Aorta (tissue), 5 donors: Measurements from ENCODE around the gene RNU7-1. TPM values are rescaled to one million over a fixed set of nuclear protein-coding genes. Genes with fewer than 3 reads are reported as not detected.

Experiments used
- ATAC-seq: fragments of 200-7000 bp; cut with Tn5 transposase; one replicate; pipeline ENCODE4 v1.9.1; 2022; ENCODE audit warnings: moderate library complexity; ENCODE audit not compliant: low FRiP score
- DNase-seq, 2 donors: peaks; one replicate each; pipeline ENCODE4 v3.0.0-alpha.2; 2020
- H3K27ac ChIP-seq, 2 donors: one replicate each; pipeline ENCODE4 v1.5.1; 2013; ENCODE audit warnings: low read length in 2 of 2, mild to moderate bottlenecking in 2 of 2, moderate library complexity in 2 of 2, control low read depth in 1 of 2, inconsistent platforms in 1 of 2, low read depth in 1 of 2
- H3K27me3 ChIP-seq, 2 donors: one replicate each; pipeline ENCODE4 v1.6.1; 2013; ENCODE audit warnings: control low read depth in 1 of 2, low read length in 1 of 2, mild to moderate bottlenecking in 1 of 2, moderate library complexity in 1 of 2; ENCODE audit not compliant: insufficient read depth in 2 of 2, control insufficient read depth in 1 of 2
- H3K36me3 ChIP-seq, 2 donors: one replicate each; pipeline ENCODE4 v1.6.1; 2013; ENCODE audit warnings: control low read depth in 1 of 2, low read length in 1 of 2, mild to moderate bottlenecking in 1 of 2; ENCODE audit not compliant: insufficient read depth in 2 of 2, control insufficient read depth in 1 of 2
- H3K4me1 ChIP-seq, 2 donors: one replicate each; pipeline ENCODE4 v1.6.1; 2013; ENCODE audit warnings: low read length in 2 of 2, control low read depth in 1 of 2, mild to moderate bottlenecking in 1 of 2, moderate library complexity in 1 of 2; ENCODE audit not compliant: insufficient read depth in 2 of 2, control insufficient read depth in 1 of 2
- H3K4me3 ChIP-seq, 2 donors: one replicate each; pipeline ENCODE4 v1.5.1; 2013; ENCODE audit warnings: low read length in 2 of 2, control low read depth in 1 of 2, mild to moderate bottlenecking in 1 of 2
- H3K9me3 ChIP-seq: one replicate; pipeline ENCODE4 v1.6.1; 2013; ENCODE audit warnings: mild to moderate bottlenecking, low read length; ENCODE audit not compliant: control insufficient read depth
- WGBS, 2 donors: extraction: QIAGEN DNeasy Blood & Tissue Kit; methylation state at CpG; one replicate each; pipeline ENCODE4 v1.1.7; 2013; 5-methylcytosine and 5-hydroxymethylcytosine counted together
- intact Hi-C, 2 donors: fragments of 100-400 bp; cut with DNase I; formaldehyde crosslinking; loops; one replicate each; pipeline versions ENCODE4 v1.14.2 to v1.15.0; 2022
- polyA plus RNA-seq, 2 donors: library from polyadenylated mRNA; stranded (reverse); fragments of 200-250 nt; gene quantifications; one replicate each; pipeline ENCODE4 v1.2.3, GENCODE V29; 2013
- total RNA-seq, 2 donors: library from RNA; stranded (reverse); fragmentation: NEBNext Ultra II Directional; extraction: Animal tissue kit (Norgen Biotek cat#: 25700); gene quantifications; one replicate each; pipeline ENCODE4 v1.2.1, GENCODE V29; 2021
- donor health status: healthy with polysubstance abuse.
- donor health status: Bipolar disorder and iron deficiency.
- donor health status: DM: no; HTN: no; CAD: no.
- donor health status: DM: no; HTN: no; CAD: no.
- donor health status: DM: yes; HTN: yes; CAD: no.

RNU7-1 gene
- total and polyA plus RNA-seq, 4 donors, result not detected

DNA sequence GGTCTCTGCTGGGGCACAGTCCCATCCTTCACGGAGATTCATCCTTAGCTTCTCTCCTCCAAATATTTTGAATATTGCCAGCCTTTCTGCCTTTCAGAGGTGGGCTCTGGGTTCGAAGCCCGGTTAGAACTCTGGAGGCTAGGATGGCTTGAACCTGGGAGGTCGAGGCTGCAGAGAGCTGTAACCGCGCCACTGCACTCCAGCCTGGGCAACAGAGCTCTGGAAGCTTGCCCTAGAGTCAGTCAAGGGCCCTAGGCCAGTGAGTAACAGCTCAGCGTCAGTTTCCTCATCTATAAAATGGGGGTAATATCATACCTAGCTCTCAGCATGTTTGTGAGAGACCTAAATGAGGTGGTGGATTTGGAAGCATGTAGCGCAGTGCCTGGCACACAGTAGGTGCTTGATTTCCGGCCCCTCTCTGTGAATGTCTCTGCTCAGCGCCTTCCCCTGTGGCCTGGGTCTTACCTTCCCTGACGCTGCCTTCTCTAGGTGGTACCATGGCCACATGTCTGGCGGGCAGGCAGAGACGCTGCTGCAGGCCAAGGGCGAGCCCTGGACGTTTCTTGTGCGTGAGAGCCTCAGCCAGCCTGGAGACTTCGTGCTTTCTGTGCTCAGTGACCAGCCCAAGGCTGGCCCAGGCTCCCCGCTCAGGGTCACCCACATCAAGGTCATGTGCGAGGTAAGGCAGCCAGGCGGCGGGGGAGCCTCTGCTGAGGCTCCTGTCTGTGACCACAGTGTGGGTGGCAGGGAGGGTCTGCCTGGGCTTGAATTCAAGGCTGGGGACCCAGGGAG lies 10.9 kb downstream of the RNU7-1 start:
- WGBS, 2 donors, result 88 to 90% methylated on average over 21 of the region's 21 CpGs
- intact Hi-C loops, result no loop called here
- ATAC-seq (no peak), DNase-seq (peak in 1 of 2 donors; percentile 40)
- no peaks in the 10 kb centered on the region for H3K27me3 ChIP-seq
- no peak overlapping the region for H3K4me3 ChIP-seq
- H3K9me3 ChIP-seq, result no peaks in the 10 kb centered on the region
- no peak overlapping the region for H3K27ac ChIP-seq
- no peaks in the 10 kb centered on the region for H3K4me1 ChIP-seq
- no peaks in the 10 kb centered on the region for H3K36me3 ChIP-seq

DNA sequence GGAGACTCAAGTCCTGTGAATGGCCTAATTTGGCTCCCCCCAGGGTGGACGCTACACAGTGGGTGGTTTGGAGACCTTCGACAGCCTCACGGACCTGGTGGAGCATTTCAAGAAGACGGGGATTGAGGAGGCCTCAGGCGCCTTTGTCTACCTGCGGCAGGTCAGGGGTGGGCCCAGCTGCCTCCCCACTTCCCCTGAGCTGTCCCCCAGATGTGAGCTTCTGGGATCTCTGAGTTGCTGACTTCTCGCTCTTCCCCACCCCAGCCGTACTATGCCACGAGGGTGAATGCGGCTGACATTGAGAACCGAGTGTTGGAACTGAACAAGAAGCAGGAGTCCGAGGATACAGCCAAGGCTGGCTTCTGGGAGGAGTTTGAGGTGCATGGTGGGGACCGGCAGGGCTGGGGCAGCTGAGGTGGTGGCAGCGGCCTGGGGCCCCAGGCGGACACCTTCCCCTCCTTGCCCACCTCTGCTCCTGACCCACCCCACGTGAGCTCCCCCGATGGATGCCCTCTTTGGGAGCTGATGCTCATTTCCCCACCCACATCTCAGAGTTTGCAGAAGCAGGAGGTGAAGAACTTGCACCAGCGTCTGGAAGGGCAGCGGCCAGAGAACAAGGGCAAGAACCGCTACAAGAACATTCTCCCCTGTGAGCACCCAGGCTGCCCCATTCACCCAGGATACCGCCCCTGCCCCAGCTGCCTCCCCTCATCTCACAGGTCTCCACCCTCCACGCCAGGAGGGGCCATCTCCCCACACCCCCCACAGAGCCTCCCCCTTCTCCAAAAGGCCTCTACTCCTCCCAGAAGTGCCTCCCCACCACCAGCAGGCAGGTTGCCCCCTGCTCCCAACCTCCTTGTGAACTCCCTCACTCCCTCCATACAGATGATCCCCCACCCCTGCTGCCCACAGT lies 11.7 kb downstream of the RNU7-1 start:
- Histone ChIP-seq H3K36me3 (no peaks in the 10 kb centered on the region), H3K4me1 (no peaks in the 10 kb centered on the region), H3K27me3 (no peaks in the 10 kb centered on the region), H3K9me3 (no peaks in the 10 kb centered on the region), H3K27ac (no peak overlapping the region), H3K4me3 (no peak overlapping the region)
- intact Hi-C loops, result no loop called here
- 84 to 88% methylated on average over 22 of the region's 22 CpGs for WGBS, 2 donors
- no peak for ATAC-seq
- peak; percentile 34 to 64 for DNase-seq

DNA sequence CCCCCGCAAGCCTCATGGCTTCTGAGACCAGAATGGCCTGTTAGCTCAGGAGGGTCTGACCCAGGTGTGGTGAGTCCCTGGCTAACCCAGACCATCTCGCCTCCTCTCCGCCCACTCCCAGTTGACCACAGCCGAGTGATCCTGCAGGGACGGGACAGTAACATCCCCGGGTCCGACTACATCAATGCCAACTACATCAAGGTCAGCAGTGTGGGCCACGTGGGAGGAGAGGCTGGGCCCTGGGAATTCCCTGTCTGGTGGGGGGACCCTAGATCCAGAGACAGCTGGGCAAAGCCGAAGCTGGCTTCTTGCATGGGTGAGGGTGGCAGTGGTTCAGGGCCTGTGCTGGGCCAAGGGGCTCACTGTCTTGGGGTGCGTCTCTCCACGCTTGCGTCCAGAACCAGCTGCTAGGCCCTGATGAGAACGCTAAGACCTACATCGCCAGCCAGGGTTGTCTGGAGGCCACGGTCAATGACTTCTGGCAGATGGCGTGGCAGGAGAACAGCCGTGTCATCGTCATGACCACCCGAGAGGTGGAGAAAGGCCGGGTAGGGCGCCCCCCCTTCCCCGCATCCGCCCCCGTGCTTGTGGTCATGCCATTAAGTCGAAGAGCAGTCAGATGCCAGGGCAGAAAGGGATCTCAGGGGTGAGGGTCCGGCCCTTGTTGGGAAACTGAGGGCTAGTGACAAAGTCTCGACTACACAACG lies 12.6 kb downstream of the RNU7-1 start:
- Histone ChIP-seq H3K27me3 (no peaks in the 10 kb centered on the region), H3K27ac (no peak overlapping the region), H3K9me3 (no peaks in the 10 kb centered on the region), H3K4me1 (no peaks in the 10 kb centered on the region), H3K36me3 (no peaks in the 10 kb centered on the region), H3K4me3 (no peak overlapping the region)
- DNase-seq (peak; percentile 41 to 75), ATAC-seq (no peak)
- intact Hi-C loops, result no loop called here
- whole genome bisulfite sequencing, 2 donors, result 84 to 90% methylated on average over 28 of the region's 28 CpGs

DNA sequence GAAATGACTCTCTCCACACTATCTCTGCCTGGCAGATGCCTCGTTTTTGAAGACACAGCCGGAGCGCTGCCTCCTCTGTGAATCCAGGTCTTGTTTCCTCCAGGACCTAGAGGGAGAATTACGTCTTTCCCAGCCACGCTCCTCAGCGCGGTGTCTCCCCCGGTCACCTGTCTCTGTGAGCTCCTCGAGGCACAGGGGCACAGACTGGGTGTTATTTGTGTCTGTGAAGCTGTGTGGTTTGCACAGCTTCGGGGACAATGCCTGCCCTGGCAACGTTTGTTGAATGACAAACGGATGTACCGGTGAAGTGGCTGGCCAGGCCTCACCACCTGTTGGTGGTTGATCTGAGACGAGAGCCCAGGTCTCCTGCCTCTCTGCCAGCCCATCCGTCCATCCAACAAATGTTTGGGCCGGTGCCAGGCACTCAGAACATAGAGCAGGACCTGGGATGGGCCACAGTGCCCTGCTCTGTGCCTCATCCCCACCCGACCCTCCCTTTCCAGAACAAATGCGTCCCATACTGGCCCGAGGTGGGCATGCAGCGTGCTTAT lies 13.6 kb downstream of the RNU7-1 start:
- H3K4me1 ChIP-seq, result no peaks in the 10 kb centered on the region
- no peak overlapping the region for H3K27ac ChIP-seq
- no peaks in the 10 kb centered on the region for H3K9me3 ChIP-seq
- intact Hi-C loops, result no loop called here
- no peaks in the 10 kb centered on the region for H3K36me3 ChIP-seq
- H3K27me3 ChIP-seq, result no peaks in the 10 kb centered on the region
- ATAC-seq, result no peak
- WGBS, 2 donors, result 80 to 83% methylated on average over 20 of the region's 20 CpGs
- no peak overlapping the region for H3K4me3 ChIP-seq
- DNase-seq, result no peak

DNA sequence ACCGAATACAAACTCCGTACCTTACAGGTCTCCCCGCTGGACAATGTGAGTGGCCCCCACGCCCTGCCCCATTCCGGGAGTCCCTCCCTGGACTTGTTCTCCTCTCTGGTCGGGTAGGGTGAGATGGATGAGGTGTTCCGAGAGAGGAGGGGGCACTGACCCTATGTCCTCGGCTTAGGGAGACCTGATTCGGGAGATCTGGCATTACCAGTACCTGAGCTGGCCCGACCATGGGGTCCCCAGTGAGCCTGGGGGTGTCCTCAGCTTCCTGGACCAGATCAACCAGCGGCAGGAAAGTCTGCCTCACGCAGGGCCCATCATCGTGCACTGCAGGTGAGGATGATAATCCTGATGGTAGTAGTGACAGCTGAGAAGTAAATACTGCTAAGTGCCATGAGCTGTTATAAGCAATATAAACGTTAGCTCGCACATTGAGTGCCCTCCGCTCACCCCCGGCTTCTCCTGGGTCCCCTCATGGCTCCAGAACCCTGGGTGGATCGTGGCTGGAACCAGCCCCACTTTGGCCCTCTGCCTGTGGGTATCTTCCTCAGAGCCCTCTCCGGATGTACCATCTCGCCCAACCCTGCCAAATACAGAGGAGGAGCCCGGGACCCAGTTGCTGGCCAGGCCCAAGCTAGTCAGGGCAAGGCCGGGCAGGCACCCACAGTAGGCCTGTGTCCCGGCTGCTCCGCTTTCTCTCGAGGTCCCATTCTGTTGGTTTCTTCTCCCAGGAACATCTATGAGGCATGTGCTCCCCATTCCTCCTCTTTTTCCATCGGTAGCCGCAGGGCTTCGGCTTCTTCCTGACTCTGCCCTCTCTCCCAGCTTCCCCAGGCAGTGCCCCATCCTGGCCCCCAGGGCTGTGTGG lies 14.4 kb downstream of the RNU7-1 start:
- WGBS, 2 donors, result 89 to 91% methylated on average over 28 of the region's 28 CpGs
- no peaks in the 10 kb centered on the region for H3K4me1 ChIP-seq
- no peaks in the 10 kb centered on the region for H3K36me3 ChIP-seq
- no peak for ATAC-seq
- intact Hi-C loops, result no loop called here
- no peak overlapping the region for H3K27ac ChIP-seq
- H3K27me3 ChIP-seq, result no peaks in the 10 kb centered on the region
- no peaks in the 10 kb centered on the region for H3K9me3 ChIP-seq
- DNase-seq, result no peak
- H3K4me3 ChIP-seq, result no peak overlapping the region

DNA sequence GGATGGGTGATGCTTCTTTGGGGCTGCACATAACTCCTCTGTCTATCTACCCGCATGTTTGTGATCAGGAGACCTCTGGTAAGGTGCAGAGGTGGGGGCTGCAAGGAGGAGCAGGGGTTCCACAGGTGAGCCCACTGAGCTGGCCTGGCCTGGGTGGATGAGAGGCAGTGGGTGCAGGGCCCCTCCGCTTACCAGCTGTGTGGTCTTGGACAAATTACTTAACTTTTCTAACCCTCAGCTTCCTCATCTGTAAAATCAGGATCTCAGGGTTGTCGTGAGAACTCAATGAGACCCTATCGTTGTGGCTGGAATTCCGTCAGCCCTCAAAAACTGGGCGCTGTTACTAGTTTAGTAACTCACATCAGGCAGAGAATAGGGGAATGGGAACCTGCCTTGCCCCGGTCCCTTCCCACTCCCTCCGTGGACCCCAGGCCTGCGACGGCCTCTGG lies 15.0 kb downstream of the RNU7-1 start:
- Histone ChIP-seq H3K27me3 (no peaks in the 10 kb centered on the region), H3K27ac (no peak overlapping the region), H3K36me3 (no peaks in the 10 kb centered on the region), H3K4me1 (no peaks in the 10 kb centered on the region), H3K9me3 (no peaks in the 10 kb centered on the region), H3K4me3 (no peak overlapping the region)
- 78 to 79% methylated on average over 10 of the region's 10 CpGs for WGBS, 2 donors
- DNase-seq (no peak), ATAC-seq (no peak)
- intact Hi-C loops, result no loop called here

DNA sequence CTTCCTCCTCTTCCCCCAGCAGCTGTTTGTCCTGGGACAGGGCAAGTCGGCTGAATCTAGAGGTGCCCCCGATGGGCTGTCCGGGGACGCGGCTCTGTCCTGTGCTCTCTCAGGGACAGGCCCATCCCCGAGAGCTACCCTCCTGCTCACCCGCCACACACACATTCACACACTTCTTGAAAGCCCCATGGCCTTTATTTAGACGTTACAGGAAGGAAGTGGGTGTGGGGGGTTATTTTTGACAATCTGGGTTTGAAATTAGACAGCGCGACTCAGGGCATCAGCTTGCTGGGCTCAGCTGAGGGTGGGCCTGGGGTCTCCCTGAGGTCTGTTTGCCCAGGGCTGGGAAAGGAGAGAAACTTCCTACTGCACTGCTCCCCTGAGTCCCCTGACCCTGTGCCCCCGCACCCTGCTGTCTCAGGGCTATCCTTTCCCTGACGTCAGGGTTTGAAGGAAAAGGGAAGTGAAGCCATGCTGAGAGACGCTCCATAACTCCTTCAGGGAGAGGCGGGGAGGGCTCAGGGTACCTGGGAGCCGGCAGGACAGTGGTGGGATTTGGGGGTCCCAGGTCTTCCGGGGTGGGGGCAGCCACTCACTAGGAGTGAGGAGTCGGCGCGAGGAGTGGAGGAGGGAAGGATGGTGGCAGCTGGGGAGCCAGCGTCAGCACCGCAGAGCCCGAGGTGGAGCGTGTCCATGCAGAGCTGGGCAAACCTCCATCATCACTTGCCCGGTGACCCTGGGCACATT lies 15.6 kb downstream of the RNU7-1 start:
- intact Hi-C loops, result no loop called here
- Histone ChIP-seq H3K27ac (no peak overlapping the region), H3K9me3 (no peaks in the 10 kb centered on the region), H3K27me3 (no peaks in the 10 kb centered on the region), H3K4me1 (no peaks in the 10 kb centered on the region), H3K4me3 (no peak overlapping the region), H3K36me3 (no peaks in the 10 kb centered on the region)
- ATAC-seq, result no peak
- DNase-seq, result peak in 1 of 2 donors; percentile 72
- WGBS, 2 donors, result 64% methylated on average over 24 of the region's 24 CpGs
